ENCODE measurements around the gene XK.
A peak's percentile ranks its signal among the peaks of the same experiment; 100 is the strongest.

XK gene

DNA sequence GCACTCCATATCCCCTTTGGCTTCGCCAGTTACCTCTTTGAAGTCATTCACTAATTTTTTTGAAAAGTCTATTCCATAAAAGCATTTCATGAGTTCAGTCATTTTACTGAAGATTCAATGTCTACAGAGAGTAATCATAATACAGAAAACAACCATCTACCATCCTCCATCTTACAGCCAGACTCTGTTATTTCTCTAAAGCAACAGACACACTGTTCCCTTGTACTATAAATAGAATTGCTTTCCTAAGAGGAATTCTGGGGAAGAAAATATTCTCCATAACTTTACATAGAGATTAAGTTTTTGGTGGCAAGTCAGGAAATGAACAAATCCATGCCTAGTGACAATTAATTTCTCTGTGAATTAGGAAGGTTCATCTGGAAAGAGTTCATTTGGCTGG is 37.0 kb downstream of the XK start:
- DNase-seq (ENCODE audit: low spot score), result no peak
- TF ChIP-seq, protein P1, sequence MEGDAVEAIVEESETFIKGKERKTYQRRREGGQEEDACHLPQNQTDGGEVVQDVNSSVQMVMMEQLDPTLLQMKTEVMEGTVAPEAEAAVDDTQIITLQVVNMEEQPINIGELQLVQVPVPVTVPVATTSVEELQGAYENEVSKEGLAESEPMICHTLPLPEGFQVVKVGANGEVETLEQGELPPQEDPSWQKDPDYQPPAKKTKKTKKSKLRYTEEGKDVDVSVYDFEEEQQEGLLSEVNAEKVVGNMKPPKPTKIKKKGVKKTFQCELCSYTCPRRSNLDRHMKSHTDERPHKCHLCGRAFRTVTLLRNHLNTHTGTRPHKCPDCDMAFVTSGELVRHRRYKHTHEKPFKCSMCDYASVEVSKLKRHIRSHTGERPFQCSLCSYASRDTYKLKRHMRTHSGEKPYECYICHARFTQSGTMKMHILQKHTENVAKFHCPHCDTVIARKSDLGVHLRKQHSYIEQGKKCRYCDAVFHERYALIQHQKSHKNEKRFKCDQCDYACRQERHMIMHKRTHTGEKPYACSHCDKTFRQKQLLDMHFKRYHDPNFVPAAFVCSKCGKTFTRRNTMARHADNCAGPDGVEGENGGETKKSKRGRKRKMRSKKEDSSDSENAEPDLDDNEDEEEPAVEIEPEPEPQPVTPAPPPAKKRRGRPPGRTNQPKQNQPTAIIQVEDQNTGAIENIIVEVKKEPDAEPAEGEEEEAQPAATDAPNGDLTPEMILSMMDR (IDR thresholded peaks at IDR 0.05; ENCODE audit: extremely low read depth, missing control alignments), result no peak

GRCh38 chrX:37726346-37726745 is 40.8 kb downstream of the XK start:
- TF ChIP-seq, protein P1 (IDR thresholded peaks at IDR 0.05; ENCODE audit: extremely low read depth, missing control alignments), result no peak
- no peak for DNase-seq (ENCODE audit: low spot score)

- peak; percentile 29 for DNase-seq (ENCODE audit: low spot score)
- TF ChIP-seq, protein P1 (IDR thresholded peaks at IDR 0.05; ENCODE audit: extremely low read depth, missing control alignments), result peak; percentile 52
Measured at GRCh38 chrX:37745354-37745753, 59.8 kb downstream of the XK start.

- DNase-seq (ENCODE audit: low spot score), result no peak
- TF ChIP-seq, protein P1 (IDR thresholded peaks at IDR 0.05; ENCODE audit: extremely low read depth, missing control alignments), result no peak
Measured at GRCh38 chrX:37745835-37746217, 60.2 kb downstream of the XK start.

GRCh38 chrX:37746218-37746941 is 60.8 kb downstream of the XK start:
- TF ChIP-seq, protein P1 (IDR thresholded peaks at IDR 0.05; ENCODE audit: extremely low read depth, missing control alignments), result no peak

DNA sequence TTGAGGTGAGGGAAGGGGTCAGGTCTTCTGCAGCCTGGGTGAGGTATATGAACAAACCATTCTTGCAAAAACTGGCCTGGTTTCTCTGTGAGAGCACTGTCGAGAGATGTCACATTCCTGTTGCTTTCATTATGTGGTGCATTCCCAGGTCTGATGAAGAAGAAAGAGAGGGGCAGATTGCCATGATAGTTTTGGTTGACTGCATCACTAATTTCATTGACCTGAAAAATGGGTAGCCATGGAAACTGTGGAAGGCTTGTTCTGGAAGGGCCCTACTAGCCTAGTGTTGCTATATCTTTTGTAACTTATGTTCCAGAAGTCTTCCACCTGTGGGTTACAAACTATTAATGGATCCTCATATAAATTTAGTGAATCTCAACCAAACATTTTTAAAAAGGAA is 61.4 kb downstream of the XK start:
- TF ChIP-seq, protein P1 (IDR thresholded peaks at IDR 0.05; ENCODE audit: extremely low read depth, missing control alignments), result no peak
- DNase-seq (ENCODE audit: low spot score), result no peak

More at GRCh38 chrX:37746218-37746941, 60.8 kb downstream of the XK start:
- DNase-seq (ENCODE audit: low spot score), result peak; percentile 21

- TF ChIP-seq, protein P1 (IDR thresholded peaks at IDR 0.05; ENCODE audit: extremely low read depth, missing control alignments), result no peak
- no peak for DNase-seq (ENCODE audit: low spot score)
Measured at GRCh38 chrX:37752281-37752680, 66.7 kb downstream of the XK start.
